SU-DHL-6 (cell line): ENCODE measurements around the gene PLXDC2.

ENCODE experiments used
- H2AFZ ChIP-seq: fragments of 200-600 bp; sonication (generic); 2 replicates; pipeline ENCODE4 v1.6.1; 2014; ENCODE audit warnings: low read depth, mild to moderate bottlenecking, moderate library complexity, mixed read lengths, antibody characterized with exemption, low read length; ENCODE audit not compliant: severe bottlenecking
- H3F3A ChIP-seq: fragments of 200-600 bp; shearing (Covaris generic); 2 replicates; pipeline ENCODE4 v1.6.0; 2016; ENCODE audit warnings: antibody characterized with exemption, mild to moderate bottlenecking; ENCODE audit not compliant: insufficient read depth
- H3K27ac ChIP-seq: fragments of 200-600 bp; sonication (generic); 2 replicates; pipeline ENCODE4 v1.5.1; 2016; ENCODE audit warnings: low read depth, mild to moderate bottlenecking, low read length, moderate library complexity, mixed read lengths
- H3K27me3 ChIP-seq: fragments of 200-600 bp; sonication (generic), shearing (Covaris generic); 2 replicates; pipeline ENCODE4 v1.6.0; 2014; ENCODE audit warnings: mild to moderate bottlenecking, low read length
- H3K36me3 ChIP-seq: fragments of 200-600 bp; sonication (generic); 2 replicates; pipeline ENCODE4 v1.6.1; 2014; ENCODE audit warnings: mild to moderate bottlenecking, low read length, mixed read lengths
- H3K4me2 ChIP-seq: fragments of 300-600, 200-600 bp; shearing (Covaris generic), sonication (generic); 2 replicates; pipeline ENCODE4 v1.6.0; 2014; ENCODE audit warnings: low read length, low read depth, mild to moderate bottlenecking; ENCODE audit not compliant: poor library complexity, severe bottlenecking
- H3K4me3 ChIP-seq: fragments of 200-600 bp; sonication (generic); 2 replicates; pipeline ENCODE4 v1.5.1; 2014; ENCODE audit warnings: antibody characterized with exemption, low read length, mild to moderate bottlenecking, mixed read lengths; ENCODE audit not compliant: insufficient read depth, poor library complexity, severe bottlenecking
- H3K79me2 ChIP-seq: fragments of 200-600 bp; sonication (generic); 2 replicates; pipeline ENCODE4 v1.6.1; 2014; ENCODE audit warnings: mild to moderate bottlenecking, low read length, moderate library complexity; ENCODE audit not compliant: insufficient read depth
- H3K9ac ChIP-seq: fragments of 200-600 bp; sonication (generic); 2 replicates; pipeline ENCODE4 v1.7.0; 2014; ENCODE audit warnings: mild to moderate bottlenecking, low read length
- H3K9me2 ChIP-seq: fragments of 200-600 bp; sonication (generic); replicated peaks from 2 replicates; pipeline ENCODE4 v1.6.1; 2014; ENCODE audit warnings: low read length; ENCODE audit not compliant: insufficient read depth
- H3K9me3 ChIP-seq: fragments of 200-600 bp; sonication (generic); 2 replicates; pipeline ENCODE4 v1.6.1; 2014; ENCODE audit warnings: low read length, mixed read lengths; ENCODE audit not compliant: insufficient read depth
- H4K20me1 ChIP-seq: fragments of 200-600 bp; sonication (generic); 2 replicates; pipeline ENCODE4 v1.6.1; 2014; ENCODE audit warnings: low read depth, mild to moderate bottlenecking, antibody characterized with exemption, low read length, moderate library complexity, mixed read lengths
- CTCF ChIP-seq: fragments of 200-600 bp; sonication (generic); IDR thresholded peaks from one replicate; pipeline ENCODE4 v1.5.1; 2017; ENCODE audit warnings: antibody characterized with exemption, mild to moderate bottlenecking, low read length, moderate library complexity; ENCODE audit not compliant: insufficient read depth, poor library complexity, severe bottlenecking
- EZH2phosphoT487 ChIP-seq: fragments of 200-600 bp; sonication (generic), shearing (Covaris generic); conservative IDR thresholded peaks from 2 replicates; pipeline ENCODE4 v1.6.1; 2018; ENCODE audit warnings: mild to moderate bottlenecking, antibody characterized with exemption, low read length, moderate library complexity, mixed read lengths

The PLXDC2 gene

GRCh38 chr10:19958787-19959186 lies 142.6 kb downstream of the PLXDC2 start:
- H3K27ac ChIP-seq = no peak overlapping the region

GRCh38 chr10:19961076-19962053 lies 145.1 kb downstream of the PLXDC2 start:
- H3K9me2 ChIP-seq = no peaks in the 10 kb centered on the region
- H3K9me3 ChIP-seq = no peaks in the 10 kb centered on the region
- no peak overlapping the region for H3K4me2 ChIP-seq
- H3F3A ChIP-seq = no peaks in the 10 kb centered on the region
- H4K20me1 ChIP-seq = no peaks in the 10 kb centered on the region
- no peak overlapping the region for H3K9ac ChIP-seq
- no peaks in the 10 kb centered on the region for H3K36me3 ChIP-seq
- H3K27ac ChIP-seq = no peak overlapping the region
- H3K4me3 ChIP-seq = no peak overlapping the region
- no peak for TF ChIP-seq CTCF
- TF ChIP-seq EZH2phosphoT487 = no peak
- no peak overlapping the region for H2AFZ ChIP-seq
- no peaks in the 10 kb centered on the region for H3K79me2 ChIP-seq
- H3K27me3 ChIP-seq = no peaks in the 10 kb centered on the region

More at GRCh38 chr10:19958787-19959186, 142.6 kb downstream of the PLXDC2 start:
- no peaks in the 10 kb centered on the region for H3K79me2 ChIP-seq
- no peaks in the 10 kb centered on the region for H3F3A ChIP-seq
- no peak overlapping the region for H3K9ac ChIP-seq
- no peak overlapping the region for H2AFZ ChIP-seq
- H3K36me3 ChIP-seq = no peaks in the 10 kb centered on the region
- no peak overlapping the region for H3K4me3 ChIP-seq
- H3K9me2 ChIP-seq = no peaks in the 10 kb centered on the region
- H4K20me1 ChIP-seq = no peaks in the 10 kb centered on the region
- H3K4me2 ChIP-seq = no peak overlapping the region
- H3K9me3 ChIP-seq = no peaks in the 10 kb centered on the region
- TF ChIP-seq EZH2phosphoT487 = no peak
- TF ChIP-seq CTCF = no peak
- no peaks in the 10 kb centered on the region for H3K27me3 ChIP-seq

GRCh38 chr10:19964625-19965024 lies 148.4 kb downstream of the PLXDC2 start:
- no peaks in the 10 kb centered on the region for H3F3A ChIP-seq
- no peaks in the 10 kb centered on the region for H3K79me2 ChIP-seq
- H2AFZ ChIP-seq = no peak overlapping the region
- H3K9me3 ChIP-seq = no peaks in the 10 kb centered on the region
- H3K27me3 ChIP-seq = no peaks in the 10 kb centered on the region
- no peak for TF ChIP-seq CTCF
- no peak for TF ChIP-seq EZH2phosphoT487
- H3K9me2 ChIP-seq = no peaks in the 10 kb centered on the region
- H3K4me3 ChIP-seq = no peak overlapping the region
- no peaks in the 10 kb centered on the region for H4K20me1 ChIP-seq
- no peaks in the 10 kb centered on the region for H3K36me3 ChIP-seq
- no peak overlapping the region for H3K27ac ChIP-seq
- H3K9ac ChIP-seq = no peak overlapping the region
- no peak overlapping the region for H3K4me2 ChIP-seq
